CD4-positive, alpha-beta T cell treated with Interleukin-1 beta for 1 hour (primary cell): ENCODE results near the gene SPATA22.
"Not testable (repeated sequence)": the region's sequence is repeated elsewhere in the genome, so short reads cannot be mapped to it uniquely, and the experiment has no call there.

Source experiments
- DNase-seq, 2 donors: peaks; one replicate each; pipeline ENCODE4 v3.0.0-alpha.2; 2020 to 2022

The SPATA22 gene, protein sequence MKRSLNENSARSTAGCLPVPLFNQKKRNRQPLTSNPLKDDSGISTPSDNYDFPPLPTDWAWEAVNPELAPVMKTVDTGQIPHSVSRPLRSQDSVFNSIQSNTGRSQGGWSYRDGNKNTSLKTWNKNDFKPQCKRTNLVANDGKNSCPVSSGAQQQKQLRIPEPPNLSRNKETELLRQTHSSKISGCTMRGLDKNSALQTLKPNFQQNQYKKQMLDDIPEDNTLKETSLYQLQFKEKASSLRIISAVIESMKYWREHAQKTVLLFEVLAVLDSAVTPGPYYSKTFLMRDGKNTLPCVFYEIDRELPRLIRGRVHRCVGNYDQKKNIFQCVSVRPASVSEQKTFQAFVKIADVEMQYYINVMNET

DNA sequence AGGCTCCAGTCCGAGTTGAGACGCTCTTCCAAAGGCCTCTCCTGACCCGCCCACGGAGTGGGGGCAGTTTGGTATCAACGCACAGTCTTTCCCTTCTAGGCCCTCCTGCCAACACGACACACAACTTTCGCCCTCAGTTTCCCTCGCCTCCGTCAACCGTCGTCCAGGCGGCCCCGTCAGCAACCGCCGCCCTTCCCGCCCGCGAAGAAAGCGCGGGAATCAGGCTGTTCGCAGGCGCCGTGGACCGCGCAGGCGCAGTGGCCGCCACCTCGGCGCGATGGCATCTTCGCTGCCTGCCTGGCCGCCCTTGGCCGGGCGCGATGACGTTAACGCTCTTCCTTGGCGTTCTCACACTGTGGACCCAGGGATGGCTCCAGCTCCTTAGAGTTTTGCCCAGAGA lies at the start of gene SPATA22:
TSS of gene SPATA22 (minus strand) at position 221 of the 400 bp plus-strand sequence. CDS start 2,494 bp downstream, outside the sequence.
- DNase-seq = no peak

DNA sequence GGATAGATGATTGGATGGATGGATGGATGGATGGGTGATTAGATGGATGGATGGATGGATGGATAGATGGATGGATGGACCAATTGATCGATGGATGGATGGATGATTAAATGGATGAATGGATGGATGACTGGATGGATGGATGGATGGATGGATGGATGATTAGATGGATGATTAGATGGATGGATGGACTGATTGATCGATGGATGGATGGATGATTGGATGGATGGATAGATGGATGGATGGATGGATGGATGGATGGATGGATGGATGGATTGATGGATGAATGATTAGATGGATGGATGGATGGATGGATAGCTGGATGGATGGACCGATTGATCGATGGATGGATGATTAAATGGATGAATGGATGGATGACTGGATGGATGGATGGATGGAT lies 47.9 kb upstream of the SPATA22 start:
- DNase-seq = not testable (repeated sequence)

DNA sequence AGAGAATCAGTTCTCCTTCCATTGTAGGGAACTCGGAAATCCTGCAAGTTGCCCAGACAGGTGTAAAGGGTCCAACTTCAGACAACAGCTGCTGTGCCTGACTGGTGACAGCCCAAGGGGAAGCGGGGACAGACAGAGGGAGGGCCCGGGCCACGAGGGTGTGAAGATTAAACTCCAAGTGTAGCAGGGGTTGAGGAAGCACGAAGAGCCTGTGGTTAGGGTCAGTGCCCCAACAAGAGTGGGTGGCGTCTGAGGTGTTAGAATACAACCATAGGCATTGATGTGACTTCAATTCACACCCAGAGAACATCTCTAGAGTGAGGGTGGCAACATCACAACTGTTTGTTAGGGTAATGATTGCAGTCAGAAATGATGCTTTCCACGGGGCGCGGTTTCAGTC lies 43.3 kb upstream of the SPATA22 start:
- peak; percentile 7 for DNase-seq

DNA sequence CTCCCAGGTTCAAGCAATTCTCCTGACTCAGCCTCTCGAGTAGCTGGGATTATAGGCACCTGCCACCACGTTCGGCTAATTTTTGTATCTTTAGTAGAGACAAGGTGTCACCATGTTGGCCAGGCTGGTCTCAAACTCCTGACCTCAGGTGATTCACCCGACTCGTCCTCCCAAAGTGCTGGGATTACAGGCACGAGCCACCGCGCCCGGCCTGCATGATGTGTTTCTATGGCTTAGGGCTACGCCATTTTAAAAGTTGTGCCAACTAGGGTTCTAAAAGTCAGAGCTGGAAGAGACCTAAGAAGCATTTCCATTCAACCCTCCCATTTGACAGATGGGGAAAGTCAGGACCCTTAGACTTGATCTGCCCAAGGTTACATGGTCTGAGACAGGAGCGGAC lies 42.5 kb upstream of the SPATA22 start:
- not testable (repeated sequence) for DNase-seq

DNA sequence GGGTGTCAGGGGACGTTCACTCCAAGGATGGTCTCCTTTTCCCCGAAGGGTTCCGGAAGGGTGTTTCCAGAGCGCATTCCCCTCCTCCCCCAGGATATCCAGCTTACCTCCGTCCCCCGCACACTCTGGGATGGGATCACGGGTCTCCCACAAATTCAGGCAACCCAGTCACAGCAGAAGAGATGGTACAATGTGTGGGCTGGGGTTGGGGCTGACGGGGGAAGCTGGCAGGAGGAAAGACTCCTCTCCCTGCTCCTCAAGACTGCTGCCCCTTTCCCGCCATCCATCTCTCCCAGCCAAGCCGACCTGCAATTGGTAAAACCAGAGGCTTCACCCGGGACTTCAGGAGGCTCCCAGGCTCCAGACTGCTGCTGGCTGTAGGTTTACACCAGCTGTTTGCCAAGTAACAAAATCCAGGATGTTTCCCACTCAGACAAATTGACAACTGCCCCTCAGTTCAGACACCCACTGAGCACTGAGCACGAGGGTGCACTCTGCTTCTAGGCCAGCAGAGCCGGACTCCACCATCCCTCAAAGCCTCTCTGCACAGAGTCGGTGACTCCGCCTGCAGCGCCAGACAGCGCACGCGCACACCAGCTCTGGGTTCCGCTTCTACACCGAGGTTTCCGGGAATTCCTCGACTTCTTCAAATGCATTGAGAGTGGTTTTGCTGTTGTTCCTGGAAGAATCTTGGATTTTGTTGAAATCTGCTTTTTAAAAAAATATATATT lies 41.9 kb upstream of the SPATA22 start:
- no peak for DNase-seq

DNA sequence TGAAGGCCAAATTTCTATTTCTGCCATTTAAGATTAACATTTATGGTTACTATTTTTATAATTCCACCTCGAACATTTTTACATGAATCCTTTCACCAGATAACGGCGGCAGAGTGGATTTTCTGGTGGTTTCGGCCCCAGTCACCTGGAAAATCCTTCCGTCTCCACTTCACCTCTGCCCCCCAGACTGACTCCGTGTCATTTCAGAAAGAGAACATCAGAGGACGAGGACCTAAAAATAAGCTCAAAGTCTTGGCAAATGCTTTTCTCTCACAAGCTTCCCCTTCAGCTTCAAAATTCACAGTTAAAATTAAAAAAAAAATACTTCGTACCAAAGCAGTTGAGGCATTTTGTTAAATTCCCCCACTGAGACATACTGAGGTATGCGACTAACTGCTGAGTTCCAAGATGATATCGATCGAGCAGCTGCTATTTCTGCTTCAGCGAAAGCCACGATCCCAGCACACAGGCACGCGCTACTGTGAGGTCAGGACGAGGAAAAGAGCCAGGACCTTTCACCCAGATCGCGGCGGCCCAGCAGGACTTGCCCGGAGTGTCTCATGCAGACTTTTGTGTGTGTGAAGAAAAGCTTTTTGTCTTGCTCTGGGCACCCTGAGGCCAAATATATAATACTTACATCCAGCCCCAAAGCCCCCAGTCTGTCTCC lies 41.0 kb upstream of the SPATA22 start:
- DNase-seq = no peak

DNA sequence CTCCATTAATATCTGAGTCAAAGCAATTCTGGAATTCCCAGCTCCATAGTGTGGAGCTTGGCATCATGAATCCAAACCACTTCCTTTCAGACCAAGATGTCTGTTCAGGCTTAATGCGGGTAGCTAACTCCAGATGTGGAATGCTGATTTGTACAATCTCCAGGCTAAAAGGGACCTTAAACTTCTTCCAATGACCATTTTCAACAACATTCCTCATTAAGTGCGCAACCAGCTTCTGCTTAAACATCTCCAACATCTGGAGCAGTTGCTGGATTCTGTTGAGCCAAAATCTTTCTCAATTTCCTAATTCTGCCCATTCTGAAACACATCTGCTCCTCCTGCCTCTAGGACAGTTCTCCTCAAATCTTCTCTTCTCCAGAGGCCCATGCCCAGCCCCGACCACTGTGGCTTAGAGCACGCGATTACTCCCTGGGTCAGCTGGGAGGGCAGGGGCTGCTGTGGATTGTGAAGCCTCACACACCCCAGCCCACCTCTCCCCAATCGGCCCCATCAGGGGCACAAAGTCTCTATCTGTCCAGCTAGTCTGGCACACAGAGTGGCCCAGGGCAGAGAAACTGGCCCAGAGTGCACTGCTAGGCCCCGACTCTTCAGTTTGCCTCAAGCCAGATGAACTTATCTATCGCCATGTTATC lies 40.4 kb upstream of the SPATA22 start:
- DNase-seq = no peak

DNA sequence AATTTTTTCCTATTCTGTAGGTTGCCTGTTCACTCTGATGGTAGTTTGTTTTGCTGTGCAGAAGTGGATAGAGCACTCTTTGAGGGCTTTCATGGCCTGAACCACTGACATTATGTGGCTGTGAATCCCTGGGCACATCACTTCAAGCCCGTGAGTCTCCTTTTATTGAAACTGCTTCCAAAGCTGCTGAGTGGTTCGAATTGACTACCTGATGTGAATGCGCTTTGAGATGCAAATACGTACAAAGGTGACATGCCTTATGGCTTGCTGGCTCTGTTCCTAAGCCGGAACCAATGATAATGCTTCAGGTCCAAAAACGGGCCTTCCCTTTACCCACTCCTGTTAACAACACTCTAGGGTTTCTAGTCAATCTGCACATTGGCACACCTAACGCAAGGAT lies 38.5 kb upstream of the SPATA22 start:
- DNase-seq = no peak

DNA sequence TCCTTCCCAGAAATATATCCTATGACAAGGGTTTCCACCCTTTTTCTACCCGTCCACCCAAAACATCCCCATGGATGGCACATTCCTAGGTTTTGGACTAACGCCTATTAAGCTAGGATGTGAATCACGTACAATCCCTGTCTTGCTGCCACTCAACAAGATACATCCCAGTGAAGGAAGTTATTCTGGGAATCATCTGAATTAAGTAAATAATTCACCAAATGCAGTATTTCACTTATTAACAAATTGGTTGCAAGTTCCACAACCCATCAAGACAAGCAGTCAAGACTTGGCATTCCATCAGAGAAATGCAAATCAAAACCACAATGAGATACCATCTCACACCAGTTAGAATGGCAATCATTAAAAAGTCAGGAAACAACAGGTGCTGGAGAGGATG lies 36.2 kb upstream of the SPATA22 start:
- DNase-seq = no peak

DNA sequence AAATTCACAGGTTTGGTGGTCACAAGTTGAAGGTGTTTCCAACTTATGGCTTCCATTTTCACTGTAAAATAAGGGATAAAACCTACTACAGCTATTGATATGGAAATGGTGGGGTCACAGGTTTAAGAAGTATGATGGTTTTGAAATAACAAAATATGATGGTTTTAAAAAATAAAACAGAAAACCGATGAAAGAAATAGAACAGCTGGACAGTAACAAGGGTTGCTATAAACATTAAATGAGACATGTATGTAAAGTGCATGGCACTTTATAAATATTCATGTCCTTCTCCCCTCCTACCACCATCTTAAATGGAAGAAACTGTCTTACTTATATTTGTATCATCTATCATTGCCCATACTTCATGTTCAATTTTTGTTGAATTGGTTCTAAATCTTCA lies 35.5 kb upstream of the SPATA22 start:
- DNase-seq = no peak

DNA sequence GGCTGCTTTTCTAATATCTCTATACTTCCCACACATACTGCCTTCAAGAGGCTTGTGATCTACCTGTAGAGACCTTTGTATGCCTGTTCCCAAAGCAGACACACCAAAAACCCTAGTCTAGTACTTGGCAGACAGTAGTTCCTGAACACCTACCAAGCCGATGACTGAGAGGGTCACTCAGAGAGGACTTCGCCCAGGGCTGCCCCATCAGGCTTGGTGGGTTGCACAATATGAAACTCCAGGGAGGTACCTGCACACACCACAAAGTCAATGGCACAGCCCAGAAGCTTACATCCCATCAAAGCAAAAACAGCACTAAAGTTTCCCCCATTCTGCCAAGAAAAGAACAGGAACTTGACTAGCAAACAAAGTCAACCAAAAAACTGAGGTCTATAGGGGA lies 34.4 kb upstream of the SPATA22 start:
- no peak for DNase-seq

DNA sequence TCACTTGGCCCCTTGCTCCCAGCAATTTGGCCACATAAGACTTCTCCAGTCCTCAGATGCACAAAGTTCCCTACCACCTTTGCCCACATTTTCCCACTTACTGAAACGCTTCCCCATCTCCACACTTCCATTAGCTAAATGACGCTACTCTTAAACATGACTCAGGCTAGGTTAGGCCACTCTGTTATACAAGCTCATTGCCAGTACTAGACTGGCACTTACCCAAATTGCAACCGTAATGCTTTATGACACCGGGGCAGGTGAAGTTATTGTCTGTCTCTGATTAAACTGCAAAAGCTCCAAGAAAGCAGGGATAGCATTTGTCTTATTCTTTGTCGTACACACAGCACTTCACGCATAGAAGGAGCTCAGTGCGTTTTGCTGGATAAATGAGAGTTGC lies 33.4 kb upstream of the SPATA22 start:
- DNase-seq = no peak

DNA sequence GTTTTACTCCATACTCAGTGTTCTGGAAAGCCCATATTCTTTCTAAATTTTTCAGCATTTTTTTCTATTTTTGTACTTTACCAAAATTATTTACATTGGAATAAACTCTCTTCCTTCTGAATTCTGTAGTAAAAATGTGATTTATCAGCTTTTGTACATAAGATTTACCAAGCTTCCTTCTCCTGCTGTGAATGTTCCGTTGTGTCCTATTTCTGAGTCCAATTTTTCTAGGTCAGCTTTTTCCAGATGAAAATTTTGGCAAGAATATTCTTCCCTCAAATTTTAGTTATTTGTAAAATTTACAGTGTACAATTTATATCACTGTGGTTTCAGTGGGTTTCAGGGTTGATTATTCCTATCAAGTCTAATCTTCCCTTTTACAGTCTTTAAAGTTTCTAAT lies 31.7 kb upstream of the SPATA22 start:
- DNase-seq = no peak

DNA sequence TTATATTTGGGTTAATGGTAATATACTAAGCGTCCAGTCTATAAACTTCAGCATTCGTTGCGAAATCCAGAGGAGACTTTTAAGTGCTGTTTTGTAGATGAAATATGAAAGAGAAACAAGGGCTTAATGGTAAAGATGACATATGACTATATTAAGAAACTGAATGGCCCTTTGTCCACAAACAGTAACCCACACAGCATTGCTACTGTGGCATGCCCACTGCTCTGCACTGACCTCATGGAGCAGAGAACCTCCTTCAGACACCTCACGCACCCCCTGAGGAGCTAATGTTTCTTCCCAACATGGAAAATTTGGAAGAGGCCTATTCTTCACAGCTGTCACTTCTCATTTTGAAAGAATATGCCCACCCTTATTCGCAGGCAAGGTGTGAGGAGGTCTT lies 30.8 kb upstream of the SPATA22 start:
- DNase-seq = no peak

DNA sequence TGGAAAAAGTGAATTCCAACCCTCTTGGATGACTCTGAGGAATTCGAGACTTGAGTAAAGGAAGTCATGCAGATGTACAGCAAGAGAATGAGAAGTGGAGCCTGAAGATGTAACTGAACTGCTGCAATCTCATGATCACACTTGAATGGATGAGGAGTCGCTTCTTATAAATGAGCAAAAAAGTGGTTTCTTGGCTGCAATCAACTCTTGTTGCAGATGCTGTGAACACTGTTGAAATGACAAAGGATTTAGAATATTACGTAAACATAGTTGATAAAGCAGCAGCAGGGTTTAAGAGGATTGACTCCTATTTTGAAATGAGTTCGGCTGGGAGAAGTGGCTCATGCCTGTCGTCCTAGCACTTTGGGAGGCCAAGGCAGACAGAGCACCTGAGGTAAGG lies 29.7 kb upstream of the SPATA22 start:
- DNase-seq = no peak

DNA sequence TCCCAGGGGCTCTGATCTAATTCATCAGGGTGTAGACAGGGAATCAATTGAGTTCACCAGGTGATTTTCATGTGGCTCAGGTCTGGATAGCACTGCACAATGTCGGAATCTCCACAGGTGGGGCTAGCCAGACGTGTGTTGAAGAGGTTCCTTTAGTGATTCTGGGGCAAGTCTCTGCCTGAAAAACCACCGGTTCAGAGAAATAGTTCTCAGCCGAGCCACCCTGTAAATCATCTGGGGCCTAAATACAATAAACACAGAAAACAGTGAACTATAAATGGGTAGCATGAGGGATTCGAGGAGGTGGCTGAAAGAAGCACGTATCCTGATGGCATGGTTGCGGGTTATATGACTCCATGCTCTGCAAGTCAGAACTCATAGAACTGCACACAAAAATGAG lies 25.5 kb upstream of the SPATA22 start:
- no peak for DNase-seq

DNA sequence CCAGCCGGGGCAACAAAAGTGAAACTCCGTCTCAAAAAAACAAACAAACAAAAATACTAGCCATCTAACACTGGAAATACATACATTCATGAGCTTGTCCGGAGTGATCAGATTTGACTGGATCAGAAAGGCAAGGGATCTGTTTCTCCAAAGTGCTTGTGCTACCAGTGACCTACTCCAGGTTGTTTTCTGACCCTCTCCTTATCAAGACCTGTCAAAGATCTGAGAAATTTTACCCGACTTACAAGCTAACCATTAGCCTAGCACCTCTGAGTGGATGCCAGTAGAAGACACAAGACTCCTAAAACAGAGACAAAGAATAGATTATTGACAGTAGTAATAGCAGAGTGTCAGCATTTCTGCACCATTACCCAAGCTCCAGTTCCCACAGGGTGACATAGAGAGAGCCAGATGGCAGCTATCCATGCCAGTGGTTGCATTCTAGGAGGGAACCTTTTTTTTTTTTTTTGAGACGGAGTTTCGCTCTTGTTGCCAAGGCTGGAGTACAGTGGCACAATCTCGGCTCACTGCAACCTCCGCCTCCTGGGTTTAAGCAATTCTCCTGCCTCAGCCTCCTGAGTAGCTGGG lies 14.0 kb upstream of the SPATA22 start:
- DNase-seq = no peak

DNA sequence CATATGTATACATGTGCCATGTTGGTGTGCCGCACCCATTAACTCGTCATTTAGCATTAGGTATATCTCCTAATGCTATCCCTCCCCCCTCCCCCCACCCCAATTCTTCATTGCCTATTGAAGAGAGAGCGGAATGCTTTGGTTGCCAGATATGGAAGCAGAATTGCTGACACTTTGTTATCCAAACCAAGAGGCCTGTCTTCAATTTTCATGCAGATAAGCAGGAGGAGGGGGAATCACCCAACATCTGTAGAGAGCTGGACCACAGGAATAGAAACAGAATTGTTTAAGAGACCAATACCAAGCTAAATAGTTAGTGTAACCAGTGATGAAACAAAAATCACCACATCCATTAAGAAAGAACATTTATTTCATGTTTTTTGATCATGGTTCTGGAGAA lies 11.2 kb upstream of the SPATA22 start:
- no peak for DNase-seq

DNA sequence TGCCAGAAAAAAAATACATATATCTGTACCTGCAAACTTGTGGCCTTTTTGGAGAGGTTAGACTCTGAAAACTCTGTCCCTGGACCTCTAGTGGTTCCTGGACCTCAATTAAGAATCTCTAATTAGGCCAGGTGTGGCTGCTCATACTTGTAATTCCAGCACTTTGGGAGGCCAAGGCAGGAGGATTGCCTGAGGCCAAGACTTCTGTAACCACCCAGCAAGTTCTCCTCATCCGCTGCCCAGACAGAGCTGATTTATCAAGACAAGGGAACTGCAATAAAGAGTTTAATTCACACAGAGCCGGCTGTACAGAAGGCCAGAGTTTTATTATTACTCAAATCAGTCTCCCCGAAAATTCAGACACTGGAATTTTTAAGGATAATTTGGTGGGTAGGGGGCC lies 8.4 kb upstream of the SPATA22 start:
- no peak for DNase-seq

DNA sequence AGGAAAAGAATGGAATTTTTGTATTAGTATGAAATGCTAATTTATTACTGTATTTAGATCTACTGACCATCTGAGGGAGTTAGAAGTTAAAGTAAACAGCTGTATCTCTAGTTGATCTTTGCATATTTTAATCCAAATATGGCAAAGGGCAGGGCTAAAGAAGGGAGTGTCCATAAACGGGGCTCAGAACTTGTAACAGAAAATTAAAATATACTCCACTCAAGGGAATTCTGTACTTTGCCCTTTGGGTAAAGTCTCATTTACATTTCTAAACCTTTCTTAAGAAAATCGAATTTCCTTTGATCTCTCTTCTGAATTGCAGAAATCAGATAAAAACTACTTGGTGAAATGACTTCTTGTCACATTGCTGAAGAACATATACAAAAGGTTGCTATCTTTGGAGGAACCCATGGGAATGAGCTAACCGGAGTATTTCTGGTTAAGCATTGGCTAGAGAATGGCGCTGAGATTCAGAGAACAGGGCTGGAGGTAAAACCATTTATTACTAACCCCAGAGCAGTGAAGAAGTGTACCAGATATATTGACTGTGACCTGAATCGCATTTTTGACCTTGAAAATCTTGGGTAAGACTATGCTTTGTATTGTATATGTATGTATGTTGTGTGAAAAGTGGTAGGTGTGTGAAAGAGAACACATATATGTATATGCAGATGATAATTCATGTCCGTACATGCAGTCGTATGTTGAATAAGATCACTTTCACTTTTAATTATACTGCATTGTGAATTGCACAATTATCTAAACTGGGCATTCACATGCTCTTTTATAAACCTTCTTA lies 4.4 kb upstream of the SPATA22 start, which contains the start of gene ASPA:
TSS of gene ASPA (plus strand) at position 186 of the 799 bp plus-strand sequence. CDS start at position 349, 163 bp downstream.
- no peak for DNase-seq

DNA sequence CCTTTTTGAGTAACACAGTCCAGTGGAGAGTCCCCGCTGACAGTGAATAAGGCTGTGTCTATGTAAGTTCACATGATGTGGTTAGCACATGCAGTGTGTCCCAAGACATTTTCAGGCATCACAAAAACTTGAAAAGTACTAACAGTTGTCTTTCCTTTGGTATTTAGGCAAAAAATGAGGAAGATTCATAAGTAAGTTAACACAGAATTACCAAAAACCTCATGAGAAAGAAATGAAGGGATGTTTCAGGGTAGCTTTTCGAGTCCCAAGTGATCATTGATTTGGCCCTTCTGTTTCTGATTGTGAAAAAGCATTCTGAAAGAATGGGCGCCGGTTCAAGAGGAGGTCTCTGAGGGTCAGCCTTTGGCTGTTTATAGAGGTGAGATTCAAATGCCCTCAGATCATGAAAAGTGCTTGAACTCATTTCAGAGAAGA lies 3.6 kb upstream of the SPATA22 start:
- no peak for DNase-seq

DNA sequence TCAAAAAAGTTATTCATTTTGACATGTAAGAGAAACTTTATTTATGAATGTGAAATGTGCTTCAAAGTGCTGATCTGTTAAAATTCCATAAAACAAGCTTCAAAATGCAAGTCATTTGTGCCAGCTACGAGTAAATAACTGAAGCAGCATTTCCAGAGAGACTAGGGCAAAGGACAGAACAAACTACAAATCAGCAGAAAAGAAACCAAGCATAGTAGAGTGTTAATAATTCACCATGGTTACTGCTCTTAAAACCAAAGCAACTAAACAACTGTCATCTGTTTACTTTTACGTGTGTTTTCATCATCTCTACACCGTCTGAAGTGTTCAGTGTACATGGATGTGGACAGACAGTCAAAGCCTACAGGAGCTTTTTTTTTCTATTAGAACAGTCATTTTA lies 2.6 kb upstream of the SPATA22 start:
- no peak for DNase-seq
